ENCODE measurements around the gene CLEC7A.

DNA sequence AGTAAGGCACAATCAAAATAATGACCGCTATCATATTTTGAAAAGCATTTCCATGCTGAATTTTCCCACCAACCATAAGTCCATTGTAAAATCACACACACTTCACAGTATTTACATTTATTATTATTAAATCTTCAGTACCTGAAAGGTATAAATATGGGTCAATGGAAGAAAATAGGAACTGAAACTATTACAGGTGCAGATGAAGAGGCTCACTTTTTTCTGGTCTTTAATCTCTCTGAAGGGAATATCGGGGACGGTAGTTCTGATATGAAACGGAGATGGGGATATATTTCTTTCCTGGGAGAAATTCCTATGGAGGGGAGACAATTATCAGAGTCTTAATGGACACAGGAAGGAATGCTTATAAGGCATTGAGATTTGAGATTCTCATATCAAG is 59.6 kb downstream of the CLEC7A start:
- TF ChIP-seq ELF4 (IDR thresholded peaks at IDR 0.05) (no peak), SUZ12 (IDR thresholded peaks at IDR 0.05) (no peak), FOXK2 (IDR thresholded peaks at IDR 0.05) (no peak), ARNT (IDR thresholded peaks at IDR 0.05) (no peak), FOXM1 (IDR thresholded peaks at IDR 0.05; ENCODE audit: borderline replicate concordance) (no peak), SP1 (IDR thresholded peaks at IDR 0.05) (no peak)
- TF ChIP-seq, protein P1, sequence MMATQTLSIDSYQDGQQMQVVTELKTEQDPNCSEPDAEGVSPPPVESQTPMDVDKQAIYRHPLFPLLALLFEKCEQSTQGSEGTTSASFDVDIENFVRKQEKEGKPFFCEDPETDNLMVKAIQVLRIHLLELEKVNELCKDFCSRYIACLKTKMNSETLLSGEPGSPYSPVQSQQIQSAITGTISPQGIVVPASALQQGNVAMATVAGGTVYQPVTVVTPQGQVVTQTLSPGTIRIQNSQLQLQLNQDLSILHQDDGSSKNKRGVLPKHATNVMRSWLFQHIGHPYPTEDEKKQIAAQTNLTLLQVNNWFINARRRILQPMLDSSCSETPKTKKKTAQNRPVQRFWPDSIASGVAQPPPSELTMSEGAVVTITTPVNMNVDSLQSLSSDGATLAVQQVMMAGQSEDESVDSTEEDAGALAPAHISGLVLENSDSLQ (IDR thresholded peaks at IDR 0.05) = no peak
